Glutamatergic neuron (in vitro differentiated cells): Measurements from ENCODE around the gene ALKBH6. TPM values are rescaled to one million over a fixed set of nuclear protein-coding genes. Genes with fewer than 3 reads are reported as not detected.

Experiments used
- DNase-seq: peaks from one replicate; pipeline ENCODE4 v3.0.0; 2022
- H3K27ac Mint-ChIP-seq: one replicate; pipeline ENCODE4 v1.8.0; 2020; ENCODE audit warnings: mild to moderate bottlenecking, mixed read lengths, inconsistent platforms; ENCODE audit not compliant: unreplicated experiment
- H3K27me3 Mint-ChIP-seq: one replicate; pipeline ENCODE4 v1.8.0; 2020; ENCODE audit warnings: mild to moderate bottlenecking, moderate library complexity, mixed read lengths, inconsistent platforms; ENCODE audit not compliant: unreplicated experiment
- H3K36me3 Mint-ChIP-seq: one replicate; pipeline ENCODE4 v1.8.0; 2020; ENCODE audit warnings: mild to moderate bottlenecking, mixed read lengths, inconsistent platforms; ENCODE audit not compliant: unreplicated experiment
- H3K4me1 Mint-ChIP-seq: one replicate; pipeline ENCODE4 v1.8.0; 2020; ENCODE audit warnings: mild to moderate bottlenecking, low read depth, mixed read lengths, inconsistent platforms; ENCODE audit not compliant: unreplicated experiment
- H3K4me3 Mint-ChIP-seq: one replicate; pipeline ENCODE4 v1.8.0; 2020; ENCODE audit warnings: mild to moderate bottlenecking, mixed read lengths, inconsistent platforms; ENCODE audit not compliant: unreplicated experiment
- H3K9me3 Mint-ChIP-seq: one replicate; pipeline ENCODE4 v1.8.0; 2020; ENCODE audit warnings: mild to moderate bottlenecking, moderate library complexity, mixed read lengths, inconsistent platforms; ENCODE audit not compliant: unreplicated experiment
- total RNA-seq: library from RNA; stranded (reverse); fragmentation: NEBNext Ultra II Directional; extraction: Animal tissue kit (Norgen Biotek cat#: 25700); gene quantifications from one replicate; pipeline ENCODE4 v1.2.1, GENCODE V29; 2021; ENCODE audit not compliant: unreplicated experiment
- TF ChIP-seq, protein P1 (sequence below): fragments of 200-600 bp; sonication (generic); IDR thresholded peaks from one replicate; pipeline ENCODE4 v1.5.0; 2021; ENCODE audit not compliant: partially characterized antibody, unreplicated experiment

ALKBH6 gene
- total RNA-seq, 1 donor from 2014 or later, result 29.5 TPM

DNA sequence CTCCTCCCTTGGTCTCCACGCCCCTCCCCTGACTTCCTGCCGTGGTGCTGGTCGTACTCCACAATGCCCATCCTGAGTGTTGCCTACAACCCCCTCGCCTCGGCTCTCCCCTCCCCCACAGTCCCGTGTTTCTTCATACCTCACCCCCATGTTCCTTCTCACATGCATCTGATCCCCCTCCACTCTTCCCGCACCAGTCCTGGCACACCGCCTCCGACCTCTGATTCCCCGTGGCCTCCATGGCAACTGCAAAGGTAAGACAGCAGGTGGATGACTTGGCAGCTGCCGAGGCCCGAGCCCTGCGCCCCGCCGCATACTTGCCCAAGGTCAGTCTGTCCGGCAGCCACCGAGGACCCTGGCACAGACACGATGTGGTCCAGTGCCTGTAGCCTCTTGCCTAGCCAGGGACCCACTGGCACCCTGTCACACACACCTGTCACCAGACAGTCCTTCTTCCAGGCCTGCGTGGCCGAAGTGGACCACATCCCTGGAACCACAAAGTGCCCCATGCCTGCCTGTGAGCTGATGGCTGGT is 35.1 kb downstream of the ALKBH6 start:
- Mint-ChIP-seq H3K27me3 (peaks cover 9% of the 10 kb centered on the region), H3K36me3 (no peaks in the 10 kb centered on the region), H3K9me3 (peaks cover 4% of the 10 kb centered on the region), H3K27ac (no peak overlapping the region), H3K4me1 (peaks cover 5% of the 10 kb centered on the region), H3K4me3 (no peak overlapping the region)
- TF ChIP-seq, protein P1, sequence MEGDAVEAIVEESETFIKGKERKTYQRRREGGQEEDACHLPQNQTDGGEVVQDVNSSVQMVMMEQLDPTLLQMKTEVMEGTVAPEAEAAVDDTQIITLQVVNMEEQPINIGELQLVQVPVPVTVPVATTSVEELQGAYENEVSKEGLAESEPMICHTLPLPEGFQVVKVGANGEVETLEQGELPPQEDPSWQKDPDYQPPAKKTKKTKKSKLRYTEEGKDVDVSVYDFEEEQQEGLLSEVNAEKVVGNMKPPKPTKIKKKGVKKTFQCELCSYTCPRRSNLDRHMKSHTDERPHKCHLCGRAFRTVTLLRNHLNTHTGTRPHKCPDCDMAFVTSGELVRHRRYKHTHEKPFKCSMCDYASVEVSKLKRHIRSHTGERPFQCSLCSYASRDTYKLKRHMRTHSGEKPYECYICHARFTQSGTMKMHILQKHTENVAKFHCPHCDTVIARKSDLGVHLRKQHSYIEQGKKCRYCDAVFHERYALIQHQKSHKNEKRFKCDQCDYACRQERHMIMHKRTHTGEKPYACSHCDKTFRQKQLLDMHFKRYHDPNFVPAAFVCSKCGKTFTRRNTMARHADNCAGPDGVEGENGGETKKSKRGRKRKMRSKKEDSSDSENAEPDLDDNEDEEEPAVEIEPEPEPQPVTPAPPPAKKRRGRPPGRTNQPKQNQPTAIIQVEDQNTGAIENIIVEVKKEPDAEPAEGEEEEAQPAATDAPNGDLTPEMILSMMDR, result no peak
- DNase-seq, result no peak

DNA sequence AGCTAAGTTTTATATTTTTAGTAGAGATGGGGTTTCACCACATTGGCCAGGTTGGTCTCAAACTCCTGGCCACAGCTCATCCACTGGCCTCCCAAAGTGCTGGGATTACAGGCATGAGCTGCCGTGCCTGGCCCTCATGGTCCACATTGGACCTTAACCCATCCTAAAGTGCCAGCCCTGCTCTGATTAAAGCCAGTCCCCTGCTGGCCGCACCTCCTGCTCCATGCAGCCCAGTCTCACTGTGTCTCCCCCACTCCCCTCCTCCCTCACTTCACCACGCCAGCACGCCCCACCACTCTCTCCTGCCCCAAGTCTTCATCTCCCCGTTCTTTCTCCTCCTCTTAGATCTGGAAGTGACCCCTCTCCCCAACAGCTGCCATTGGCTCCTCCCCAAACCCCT is 35.7 kb downstream of the ALKBH6 start:
- no peaks in the 10 kb centered on the region for H3K36me3 Mint-ChIP-seq
- no peak overlapping the region for H3K4me3 Mint-ChIP-seq
- H3K4me1 Mint-ChIP-seq, result peaks cover 6% of the 10 kb centered on the region
- H3K9me3 Mint-ChIP-seq, result peaks cover 4% of the 10 kb centered on the region
- H3K27me3 Mint-ChIP-seq, result peaks cover 9% of the 10 kb centered on the region
- H3K27ac Mint-ChIP-seq, result no peak overlapping the region
- no peak for DNase-seq
- TF ChIP-seq, protein P1, result no peak

DNA sequence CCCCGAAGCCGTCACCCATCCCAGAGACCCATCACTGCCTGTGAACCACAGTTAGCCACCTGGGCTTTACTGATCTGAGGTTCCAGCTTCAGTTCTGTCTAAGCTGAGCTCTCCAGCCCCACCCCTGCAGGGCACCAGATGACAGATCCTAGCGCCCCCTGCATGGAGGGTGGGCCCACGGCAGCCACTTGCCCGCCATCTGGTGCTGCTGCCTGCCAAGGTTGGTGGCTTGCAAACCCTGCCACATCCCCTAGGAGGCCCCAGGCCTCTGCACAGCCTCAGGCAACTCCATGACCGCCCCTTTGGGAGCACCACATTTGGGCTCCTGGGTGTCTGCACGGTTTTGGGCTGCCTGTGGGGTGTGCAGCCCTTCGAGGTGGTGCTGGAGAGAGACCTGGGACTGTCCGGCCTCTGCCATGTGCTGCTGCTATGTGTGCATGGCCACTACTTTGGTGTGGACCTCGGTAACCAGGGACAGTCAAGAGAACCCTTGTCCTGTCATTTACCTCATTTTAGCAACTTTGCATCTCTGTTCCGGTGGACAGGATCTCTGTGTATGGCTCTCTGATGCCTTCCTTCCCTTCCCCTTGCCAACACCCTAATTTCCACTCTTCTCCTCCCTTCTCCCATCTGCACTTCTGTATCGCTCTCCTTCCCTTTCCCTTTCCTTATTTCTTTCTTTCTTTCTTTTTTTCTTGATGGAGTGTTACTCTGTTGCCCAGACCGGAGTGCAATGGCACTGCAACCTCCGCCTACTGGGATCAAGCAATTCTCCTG is 36.4 kb downstream of the ALKBH6 start:
- TF ChIP-seq, protein P1, result peak; percentile 50
- peak; percentile 64 for DNase-seq
- no peaks in the 10 kb centered on the region for H3K36me3 Mint-ChIP-seq
- H3K4me1 Mint-ChIP-seq, result peaks cover 8% of the 10 kb centered on the region
- H3K4me3 Mint-ChIP-seq, result peak overlapping the region; percentile 20
- peaks cover 4% of the 10 kb centered on the region for H3K9me3 Mint-ChIP-seq
- no peak overlapping the region for H3K27ac Mint-ChIP-seq
- H3K27me3 Mint-ChIP-seq, result peaks cover 9% of the 10 kb centered on the region

DNA sequence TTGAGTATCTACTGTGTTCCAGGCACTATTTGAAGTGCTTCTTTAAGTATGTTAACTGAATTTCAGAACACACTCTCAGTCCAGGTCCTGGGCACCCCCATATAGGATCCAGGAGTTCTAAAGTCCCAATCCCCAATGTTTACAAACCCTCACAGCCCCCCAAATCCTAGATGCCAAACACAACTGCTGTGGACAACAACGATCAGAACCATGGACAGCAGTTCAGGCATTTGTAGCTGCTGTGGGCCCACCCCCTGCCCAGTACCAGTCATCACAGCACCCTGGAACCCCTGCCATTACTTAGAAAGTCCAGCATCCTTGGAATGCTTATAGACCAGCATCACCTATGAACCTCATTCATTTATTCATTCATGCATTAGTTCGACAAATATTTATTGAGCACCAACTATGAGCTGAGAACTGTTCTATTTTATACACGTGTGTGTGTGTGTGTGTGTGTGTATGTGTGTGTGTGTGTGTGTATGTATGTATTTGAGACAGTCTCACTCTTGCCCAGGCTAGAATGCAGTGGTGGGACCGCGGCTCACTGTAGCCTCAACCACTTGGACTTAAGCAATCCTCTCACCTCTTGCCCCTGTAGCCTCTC is 38.3 kb downstream of the ALKBH6 start:
- H3K4me3 Mint-ChIP-seq, result no peak overlapping the region
- H3K36me3 Mint-ChIP-seq, result no peaks in the 10 kb centered on the region
- peaks cover 4% of the 10 kb centered on the region for H3K9me3 Mint-ChIP-seq
- TF ChIP-seq, protein P1, result no peak
- H3K4me1 Mint-ChIP-seq, result peaks cover 8% of the 10 kb centered on the region
- no peak for DNase-seq
- no peak overlapping the region for H3K27ac Mint-ChIP-seq
- peaks cover under 1% of the 10 kb centered on the region for H3K27me3 Mint-ChIP-seq

DNA sequence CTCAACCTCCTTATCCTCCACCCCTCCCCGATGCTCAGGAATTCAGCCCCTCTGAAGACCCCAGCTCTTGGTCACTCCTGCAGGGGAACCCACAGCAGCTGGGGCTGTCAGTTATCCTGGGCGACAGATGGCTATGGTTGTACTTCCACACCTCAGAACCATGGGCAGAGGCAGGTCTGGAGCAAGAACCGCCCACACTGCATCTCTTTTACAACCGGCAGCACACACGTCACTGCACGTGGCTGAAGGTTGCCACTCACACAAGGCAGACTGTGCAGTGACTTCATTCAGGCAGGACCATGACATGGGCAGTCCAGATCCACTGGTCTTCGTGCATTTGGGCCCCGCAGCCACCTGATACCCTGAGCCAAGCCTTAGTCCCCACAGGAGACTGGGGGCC is 40.5 kb downstream of the ALKBH6 start:
- H3K27ac Mint-ChIP-seq, result no peak overlapping the region
- H3K4me1 Mint-ChIP-seq, result peaks cover 8% of the 10 kb centered on the region
- DNase-seq, result no peak
- no peaks in the 10 kb centered on the region for H3K36me3 Mint-ChIP-seq
- H3K9me3 Mint-ChIP-seq, result peaks cover 4% of the 10 kb centered on the region
- H3K4me3 Mint-ChIP-seq, result no peak overlapping the region
- H3K27me3 Mint-ChIP-seq, result no peaks in the 10 kb centered on the region
- TF ChIP-seq, protein P1, result no peak
